GM12872 (cell line): ENCODE results near the gene HTN3.
"Not testable (repeated sequence)": the region's sequence is repeated elsewhere in the genome, so short reads cannot be mapped to it uniquely, and the experiment has no call there.

Source experiments
- TF ChIP-seq, protein P1 (sequence below): IDR thresholded peaks from 3 replicates; pipeline ENCODE4 v1.5.1; 2011; ENCODE audit warnings: low read depth, mild to moderate bottlenecking, low read length, moderate library complexity; ENCODE audit not compliant: insufficient read depth

The HTN3 gene

GRCh38 chr4:70028159-70028558 is at the start of gene HTN3:
HTN3 (plus strand) TSS chr4:70028459; CDS start chr4:70030741, 2,282 bp downstream.
- TF ChIP-seq, protein P1, sequence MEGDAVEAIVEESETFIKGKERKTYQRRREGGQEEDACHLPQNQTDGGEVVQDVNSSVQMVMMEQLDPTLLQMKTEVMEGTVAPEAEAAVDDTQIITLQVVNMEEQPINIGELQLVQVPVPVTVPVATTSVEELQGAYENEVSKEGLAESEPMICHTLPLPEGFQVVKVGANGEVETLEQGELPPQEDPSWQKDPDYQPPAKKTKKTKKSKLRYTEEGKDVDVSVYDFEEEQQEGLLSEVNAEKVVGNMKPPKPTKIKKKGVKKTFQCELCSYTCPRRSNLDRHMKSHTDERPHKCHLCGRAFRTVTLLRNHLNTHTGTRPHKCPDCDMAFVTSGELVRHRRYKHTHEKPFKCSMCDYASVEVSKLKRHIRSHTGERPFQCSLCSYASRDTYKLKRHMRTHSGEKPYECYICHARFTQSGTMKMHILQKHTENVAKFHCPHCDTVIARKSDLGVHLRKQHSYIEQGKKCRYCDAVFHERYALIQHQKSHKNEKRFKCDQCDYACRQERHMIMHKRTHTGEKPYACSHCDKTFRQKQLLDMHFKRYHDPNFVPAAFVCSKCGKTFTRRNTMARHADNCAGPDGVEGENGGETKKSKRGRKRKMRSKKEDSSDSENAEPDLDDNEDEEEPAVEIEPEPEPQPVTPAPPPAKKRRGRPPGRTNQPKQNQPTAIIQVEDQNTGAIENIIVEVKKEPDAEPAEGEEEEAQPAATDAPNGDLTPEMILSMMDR = not testable (repeated sequence)

GRCh38 chr4:69984030-69984443 is 44.2 kb upstream of the HTN3 start:
- TF ChIP-seq, protein P1 = no peak

- TF ChIP-seq, protein P1 = no peak
These were observed 41.6 kb upstream of the HTN3 start for GRCh38 chr4:69986663-69987062.

GRCh38 chr4:69991016-69991415 is 37.2 kb upstream of the HTN3 start:
- TF ChIP-seq, protein P1 = no peak

GRCh38 chr4:69994782-69995181 is 33.5 kb upstream of the HTN3 start:
- TF ChIP-seq, protein P1 = no peak

DNA sequence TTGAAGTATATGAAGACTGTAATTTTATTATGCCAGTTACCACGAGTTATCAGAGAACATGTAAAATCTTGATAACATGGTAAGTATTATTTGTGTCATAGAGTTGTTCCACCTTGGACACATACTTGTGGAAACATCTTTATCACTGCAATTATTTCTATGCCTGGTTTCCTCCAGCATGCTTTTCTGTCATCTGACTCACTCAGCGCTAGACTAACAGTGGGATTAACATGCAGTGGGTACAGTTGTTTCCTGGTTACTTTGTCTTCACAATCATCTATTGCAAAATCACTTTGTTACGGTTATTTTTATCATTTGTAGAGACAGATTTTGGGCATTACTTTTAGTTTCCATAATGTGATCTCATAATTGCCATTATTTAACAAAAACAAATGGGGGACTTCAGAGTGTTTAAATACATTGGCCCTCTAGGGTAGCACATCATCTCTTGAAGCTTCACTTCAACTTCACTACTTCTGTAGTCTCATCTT is 32.7 kb upstream of the HTN3 start, which contains the start of gene STATH:
STATH (plus strand) TSS at position 441 of the 491 bp plus-strand sequence. CDS start 2,472 bp downstream, outside the sequence.
- TF ChIP-seq, protein P1 = no peak

GRCh38 chr4:69999420-69999819 is 28.8 kb upstream of the HTN3 start:
- TF ChIP-seq, protein P1 = no peak
